Activated CD4-positive, alpha-beta memory T cell treated with anti-CD3 and anti-CD28 coated beads, Interleukin-2, amount 10 ng/mL, durations not matched to agents 7 days and 5 days (primary cell): ENCODE measurements around the gene DEPDC5. TPM values are rescaled to one million over a fixed set of nuclear protein-coding genes. Genes with fewer than 3 reads are reported as not detected.

ENCODE experiments used
- CTCF ChIA-PET: fragments of 350-600 bp; sonication (Branson Sonifier 250); formaldehyde crosslinking; loops from one replicate; lab custom pipeline; 2021; ENCODE audit warnings: antibody characterized with exemption, inconsistent platforms; lab: Charles Lee
- POLR2A ChIA-PET: fragments of 350-600 bp; sonication (Branson Sonifier 250); formaldehyde crosslinking; loops from one replicate; lab custom pipeline; 2021; ENCODE audit warnings: antibody characterized with exemption; lab: Charles Lee
- DNase-seq: peaks from one replicate; pipeline ENCODE4 v3.0.0-alpha.2; 2020
- H3K27ac Mint-ChIP-seq: one replicate; pipeline ENCODE4 v1.8.0; 2021; ENCODE audit warnings: mild to moderate bottlenecking, mixed read lengths
- H3K27me3 Mint-ChIP-seq: one replicate; pipeline ENCODE4 v1.8.0; 2021; ENCODE audit warnings: mixed read lengths
- H3K36me3 Mint-ChIP-seq: one replicate; pipeline ENCODE4 v1.8.0; 2021; ENCODE audit warnings: low read depth, mixed read lengths
- H3K4me1 Mint-ChIP-seq: one replicate; pipeline ENCODE4 v1.8.0; 2021; ENCODE audit warnings: mixed read lengths
- H3K4me3 Mint-ChIP-seq: one replicate; pipeline ENCODE4 v1.8.0; 2021; ENCODE audit warnings: mild to moderate bottlenecking, mixed read lengths
- H3K9me3 Mint-ChIP-seq: one replicate; pipeline ENCODE4 v1.8.0; 2021; ENCODE audit warnings: mixed read lengths
- total RNA-seq, 2 experiments: library from RNA; stranded (reverse); gene quantifications; one replicate each; pipeline ENCODE4 v1.2.3, GENCODE V29; 2021

DEPDC5 gene
- total RNA-seq, 2 experiments from 2014 or later = 32.8 to 33.7 TPM

GRCh38 chr22:31846161-31847115 is 92.6 kb downstream of the DEPDC5 start:
- Mint-ChIP-seq H3K27me3 (no peaks in the 10 kb centered on the region), H3K4me1 (peaks cover 5% of the 10 kb centered on the region), H3K9me3 (no peaks in the 10 kb centered on the region), H3K27ac (no peak overlapping the region), H3K36me3 (peaks cover 74% of the 10 kb centered on the region), H3K4me3 (no peak overlapping the region)
- ChIA-PET CTCF (interaction anchor here (0.6 to 1.2 kb wide), 3 partner anchors 41 to 180 kb away, joined by 3 read pairs; no protein-coding TSS in a partner anchor), POLR2A (no interaction called here)
- DNase-seq = no peak

- Mint-ChIP-seq H3K4me1 (no peaks in the 10 kb centered on the region), H3K27me3 (no peaks in the 10 kb centered on the region), H3K4me3 (no peak overlapping the region), H3K36me3 (peaks cover 69% of the 10 kb centered on the region), H3K27ac (no peak overlapping the region), H3K9me3 (no peaks in the 10 kb centered on the region)
- DNase-seq = no peak
- ChIA-PET CTCF (interaction anchor here (1.4 kb wide), 1 partner anchor 17 kb away, joined by 3 read pairs; no protein-coding TSS in a partner anchor), POLR2A (no interaction called here)
Observed at GRCh38 chr22:31848411-31848810, 94.6 kb downstream of the DEPDC5 start.

- Mint-ChIP-seq H3K4me1 (no peaks in the 10 kb centered on the region), H3K27me3 (no peaks in the 10 kb centered on the region), H3K9me3 (no peaks in the 10 kb centered on the region), H3K27ac (no peak overlapping the region), H3K4me3 (no peak overlapping the region), H3K36me3 (peaks cover 57% of the 10 kb centered on the region)
- CTCF ChIA-PET = no interaction called here
- POLR2A ChIA-PET = no interaction called here
- no peak for DNase-seq
Observed at GRCh38 chr22:31850135-31850534, 96.3 kb downstream of the DEPDC5 start.

GRCh38 chr22:31852691-31853421 is 99.0 kb downstream of the DEPDC5 start:
- no peaks in the 10 kb centered on the region for H3K4me1 Mint-ChIP-seq
- peaks cover 30% of the 10 kb centered on the region for H3K36me3 Mint-ChIP-seq
- CTCF ChIA-PET = interaction anchor here (0.6 kb wide), 1 partner anchor 685 kb away, joined by 3 read pairs; no protein-coding TSS in a partner anchor

GRCh38 chr22:31853736-31854495 is 100.1 kb downstream of the DEPDC5 start:
- H3K36me3 Mint-ChIP-seq = peaks cover 21% of the 10 kb centered on the region
- ChIA-PET POLR2A (no interaction called here), CTCF (interaction anchor here (0.6 kb wide), 1 partner anchor 78 kb away, joined by 3 read pairs; no protein-coding TSS in a partner anchor)
- no peaks in the 10 kb centered on the region for H3K4me1 Mint-ChIP-seq
- no peak overlapping the region for H3K4me3 Mint-ChIP-seq
- no peaks in the 10 kb centered on the region for H3K27me3 Mint-ChIP-seq
- H3K27ac Mint-ChIP-seq = no peak overlapping the region
- DNase-seq = no peak
- H3K9me3 Mint-ChIP-seq = no peaks in the 10 kb centered on the region

More at GRCh38 chr22:31852691-31853421, 99.0 kb downstream of the DEPDC5 start:
- POLR2A ChIA-PET = no interaction called here
- H3K9me3 Mint-ChIP-seq = no peaks in the 10 kb centered on the region
- H3K27me3 Mint-ChIP-seq = no peaks in the 10 kb centered on the region
- no peak for DNase-seq
- H3K4me3 Mint-ChIP-seq = no peak overlapping the region
- no peak overlapping the region for H3K27ac Mint-ChIP-seq

GRCh38 chr22:31857247-31857646 is 103.4 kb downstream of the DEPDC5 start:
- Mint-ChIP-seq H3K27me3 (no peaks in the 10 kb centered on the region), H3K27ac (no peak overlapping the region), H3K4me3 (no peak overlapping the region), H3K9me3 (no peaks in the 10 kb centered on the region), H3K36me3 (peaks cover 18% of the 10 kb centered on the region), H3K4me1 (peaks cover 6% of the 10 kb centered on the region)
- POLR2A ChIA-PET = no interaction called here
- no peak for DNase-seq
- CTCF ChIA-PET = interaction anchor here (1.4 kb wide), 1 partner anchor 192 kb away, joined by 5 read pairs; no protein-coding TSS in a partner anchor

GRCh38 chr22:31861226-31861840 is 107.5 kb downstream of the DEPDC5 start:
- no peaks in the 10 kb centered on the region for H3K9me3 Mint-ChIP-seq
- H3K27ac Mint-ChIP-seq = no peak overlapping the region
- ChIA-PET POLR2A (no interaction called here), CTCF (interaction anchor here (1.3 kb wide), 1 partner anchor 11 kb away, joined by 4 read pairs; no protein-coding TSS in a partner anchor)
- no peaks in the 10 kb centered on the region for H3K27me3 Mint-ChIP-seq
- peaks cover 6% of the 10 kb centered on the region for H3K4me1 Mint-ChIP-seq
- no peak overlapping the region for H3K4me3 Mint-ChIP-seq
- peaks cover 9% of the 10 kb centered on the region for H3K36me3 Mint-ChIP-seq
- no peak for DNase-seq

- DNase-seq = no peak
- H3K4me1 Mint-ChIP-seq = peaks cover 8% of the 10 kb centered on the region
- H3K4me3 Mint-ChIP-seq = no peak overlapping the region
- no peaks in the 10 kb centered on the region for H3K27me3 Mint-ChIP-seq
- ChIA-PET POLR2A (no interaction called here), CTCF (no interaction called here)
- H3K9me3 Mint-ChIP-seq = no peaks in the 10 kb centered on the region
- peaks cover 8% of the 10 kb centered on the region for H3K36me3 Mint-ChIP-seq
- H3K27ac Mint-ChIP-seq = no peak overlapping the region
Observed at GRCh38 chr22:31866918-31867317, 113.1 kb downstream of the DEPDC5 start.

GRCh38 chr22:31867386-31868153 is 113.8 kb downstream of the DEPDC5 start:
- ChIA-PET CTCF (no interaction called here), POLR2A (no interaction called here)
- H3K27me3 Mint-ChIP-seq = no peaks in the 10 kb centered on the region
- peaks cover 10% of the 10 kb centered on the region for H3K4me1 Mint-ChIP-seq
- no peaks in the 10 kb centered on the region for H3K9me3 Mint-ChIP-seq
- no peak overlapping the region for H3K4me3 Mint-ChIP-seq
- no peak overlapping the region for H3K27ac Mint-ChIP-seq
- peaks cover 8% of the 10 kb centered on the region for H3K36me3 Mint-ChIP-seq
- DNase-seq = no peak

GRCh38 chr22:31869739-31870138 is 115.9 kb downstream of the DEPDC5 start:
- no peaks in the 10 kb centered on the region for H3K27me3 Mint-ChIP-seq
- POLR2A ChIA-PET = no interaction called here

GRCh38 chr22:31870890-31871289 is 117.1 kb downstream of the DEPDC5 start:
- Mint-ChIP-seq H3K27ac (no peak overlapping the region), H3K4me1 (peaks cover 15% of the 10 kb centered on the region), H3K9me3 (no peaks in the 10 kb centered on the region), H3K36me3 (peaks cover 21% of the 10 kb centered on the region), H3K27me3 (no peaks in the 10 kb centered on the region), H3K4me3 (no peak overlapping the region)
- ChIA-PET CTCF (interaction anchor here (1.2 kb wide), 1 partner anchor 77 kb away, joined by 3 read pairs; no protein-coding TSS in a partner anchor), POLR2A (no interaction called here)
- no peak for DNase-seq

More at GRCh38 chr22:31869739-31870138, 115.9 kb downstream of the DEPDC5 start:
- H3K4me1 Mint-ChIP-seq = peaks cover 15% of the 10 kb centered on the region
- H3K36me3 Mint-ChIP-seq = peaks cover 20% of the 10 kb centered on the region
- no peak for DNase-seq
- no peaks in the 10 kb centered on the region for H3K9me3 Mint-ChIP-seq
- H3K4me3 Mint-ChIP-seq = no peak overlapping the region
- CTCF ChIA-PET = interaction anchor here (0.7 kb wide), 1 partner anchor 38 kb away, joined by 3 read pairs; no protein-coding TSS in a partner anchor
- H3K27ac Mint-ChIP-seq = no peak overlapping the region
